Measurements from ENCODE around the gene RNASE13.

DNA sequence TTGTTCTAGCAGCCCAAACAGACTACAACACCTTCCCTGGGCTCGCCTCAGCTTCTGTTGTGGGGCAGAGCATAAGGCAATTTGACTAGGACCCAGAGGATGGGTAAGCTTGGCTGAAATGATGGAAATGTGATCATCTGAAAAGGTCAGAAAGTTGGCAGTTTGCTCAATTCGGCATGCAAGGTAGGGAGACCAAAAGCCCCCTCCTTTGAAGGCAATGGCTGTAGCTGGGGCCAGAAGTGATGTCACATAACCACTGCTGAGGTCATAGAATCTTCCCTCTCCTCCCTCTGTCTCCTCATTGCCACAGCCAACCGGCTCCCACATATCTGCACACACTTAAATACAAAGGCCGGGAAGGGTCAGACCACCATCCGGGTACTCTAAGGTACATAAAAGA is 4.7 kb downstream of the RNASE13 start, which contains the start of gene TPPP2:
- TF ChIP-seq, protein P1, sequence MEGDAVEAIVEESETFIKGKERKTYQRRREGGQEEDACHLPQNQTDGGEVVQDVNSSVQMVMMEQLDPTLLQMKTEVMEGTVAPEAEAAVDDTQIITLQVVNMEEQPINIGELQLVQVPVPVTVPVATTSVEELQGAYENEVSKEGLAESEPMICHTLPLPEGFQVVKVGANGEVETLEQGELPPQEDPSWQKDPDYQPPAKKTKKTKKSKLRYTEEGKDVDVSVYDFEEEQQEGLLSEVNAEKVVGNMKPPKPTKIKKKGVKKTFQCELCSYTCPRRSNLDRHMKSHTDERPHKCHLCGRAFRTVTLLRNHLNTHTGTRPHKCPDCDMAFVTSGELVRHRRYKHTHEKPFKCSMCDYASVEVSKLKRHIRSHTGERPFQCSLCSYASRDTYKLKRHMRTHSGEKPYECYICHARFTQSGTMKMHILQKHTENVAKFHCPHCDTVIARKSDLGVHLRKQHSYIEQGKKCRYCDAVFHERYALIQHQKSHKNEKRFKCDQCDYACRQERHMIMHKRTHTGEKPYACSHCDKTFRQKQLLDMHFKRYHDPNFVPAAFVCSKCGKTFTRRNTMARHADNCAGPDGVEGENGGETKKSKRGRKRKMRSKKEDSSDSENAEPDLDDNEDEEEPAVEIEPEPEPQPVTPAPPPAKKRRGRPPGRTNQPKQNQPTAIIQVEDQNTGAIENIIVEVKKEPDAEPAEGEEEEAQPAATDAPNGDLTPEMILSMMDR (IDR thresholded peaks at IDR 0.05) = no peak
- no peak for TF ChIP-seq POLR2A (IDR thresholded peaks at IDR 0.05)
